ENCODE data around the gene PTPRA.
A peak's percentile ranks its signal among the peaks of the same experiment; 100 is the strongest.

PTPRA gene

GRCh38 chr20:2946988-2947961 lies 74.0 kb downstream of the PTPRA start:
- no peak for DNase-seq

DNA sequence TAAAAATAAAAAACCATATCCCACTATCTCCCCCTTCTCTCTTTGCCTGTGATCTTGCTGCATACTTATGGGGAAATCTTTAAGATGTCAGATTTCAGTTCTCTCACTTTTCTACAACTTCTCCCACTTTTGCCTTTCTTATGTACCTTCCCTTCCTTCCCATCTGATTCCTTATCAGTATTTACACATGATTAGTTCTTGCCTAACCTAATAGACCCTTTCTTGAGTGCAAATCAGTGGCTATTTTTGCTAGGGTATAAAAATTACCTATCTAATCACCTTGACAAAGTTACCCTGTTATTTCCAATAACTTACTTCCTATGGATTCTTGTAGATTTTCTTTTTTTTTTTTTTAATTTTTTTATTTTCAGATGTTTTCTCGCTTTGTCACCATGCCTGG lies 75.7 kb downstream of the PTPRA start:
- DNase-seq, result no peak

- DNase-seq, result no peak
These were observed 79.5 kb downstream of the PTPRA start for GRCh38 chr20:2952766-2953165.

DNA sequence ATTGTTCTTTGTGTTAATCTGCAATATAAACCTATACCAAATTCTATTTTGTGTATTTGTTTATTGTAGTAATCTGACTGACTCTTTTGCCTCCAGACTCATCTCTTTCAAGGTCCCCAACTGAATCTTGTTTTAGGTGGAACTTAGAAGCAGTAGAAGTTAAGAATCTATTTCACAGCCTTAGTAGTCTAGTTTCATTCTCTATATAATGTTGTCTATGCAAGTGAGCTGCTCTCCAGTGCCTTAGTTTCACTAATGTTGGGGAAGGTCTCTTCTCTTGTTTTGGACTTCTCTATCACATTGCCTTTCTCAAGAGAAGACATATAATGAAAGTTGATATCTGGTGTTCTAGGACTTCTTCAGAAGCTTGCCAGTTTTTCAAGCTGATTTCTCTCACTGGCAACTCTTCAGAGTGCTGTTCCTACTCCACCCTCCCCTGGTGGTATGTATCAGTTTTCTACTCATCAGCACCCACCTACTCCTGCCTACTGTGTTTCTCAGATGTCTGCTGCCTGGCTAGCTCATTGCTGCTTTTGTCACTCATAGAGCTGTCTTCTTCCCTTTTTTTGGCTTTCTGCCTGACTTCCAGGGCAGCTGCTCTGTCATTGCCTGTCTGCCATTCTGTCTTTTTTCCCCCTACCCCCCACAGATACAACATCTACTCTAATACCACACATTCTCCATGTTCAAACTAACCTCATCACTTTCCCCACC lies 82.1 kb downstream of the PTPRA start:
- no peak for DNase-seq

- no peak for DNase-seq
These were observed 83.2 kb downstream of the PTPRA start for GRCh38 chr20:2956480-2956879.

- DNase-seq, result no peak
These were observed 94.6 kb downstream of the PTPRA start for GRCh38 chr20:2967841-2968240.

GRCh38 chr20:2972126-2972525 lies 98.8 kb downstream of the PTPRA start:
- no peak for DNase-seq

- no peak for DNase-seq
These were observed 100.3 kb downstream of the PTPRA start for GRCh38 chr20:2973574-2973973.

GRCh38 chr20:2978519-2978918 lies 105.2 kb downstream of the PTPRA start:
- DNase-seq, result no peak

- no peak for DNase-seq
These were observed 108.4 kb downstream of the PTPRA start for GRCh38 chr20:2981646-2982045.

GRCh38 chr20:2983508-2983907 lies 110.2 kb downstream of the PTPRA start:
- DNase-seq, result no peak

DNA sequence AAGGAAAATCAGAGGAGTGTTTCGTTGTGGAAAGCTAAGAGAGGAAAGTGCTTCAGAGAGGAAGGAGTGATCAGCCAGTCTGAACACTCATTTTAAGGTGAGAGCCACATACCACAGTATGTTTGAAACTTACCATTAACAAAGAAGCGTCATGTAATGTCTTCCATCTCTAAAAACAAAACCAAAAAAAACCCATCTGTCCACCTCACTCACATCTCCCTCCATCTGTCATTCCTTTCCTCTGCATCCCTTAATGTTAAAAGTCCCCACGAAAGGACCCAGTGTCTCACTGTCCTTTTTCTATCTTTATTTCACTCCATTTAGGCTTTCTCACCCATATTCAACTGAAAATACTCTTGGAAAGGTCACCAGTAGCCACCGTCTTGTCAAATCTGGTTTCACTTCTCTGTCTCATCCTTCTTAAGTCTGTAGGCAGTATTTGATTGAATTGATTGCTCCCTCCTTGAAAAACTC lies 110.8 kb downstream of the PTPRA start:
- DNase-seq, result no peak

DNA sequence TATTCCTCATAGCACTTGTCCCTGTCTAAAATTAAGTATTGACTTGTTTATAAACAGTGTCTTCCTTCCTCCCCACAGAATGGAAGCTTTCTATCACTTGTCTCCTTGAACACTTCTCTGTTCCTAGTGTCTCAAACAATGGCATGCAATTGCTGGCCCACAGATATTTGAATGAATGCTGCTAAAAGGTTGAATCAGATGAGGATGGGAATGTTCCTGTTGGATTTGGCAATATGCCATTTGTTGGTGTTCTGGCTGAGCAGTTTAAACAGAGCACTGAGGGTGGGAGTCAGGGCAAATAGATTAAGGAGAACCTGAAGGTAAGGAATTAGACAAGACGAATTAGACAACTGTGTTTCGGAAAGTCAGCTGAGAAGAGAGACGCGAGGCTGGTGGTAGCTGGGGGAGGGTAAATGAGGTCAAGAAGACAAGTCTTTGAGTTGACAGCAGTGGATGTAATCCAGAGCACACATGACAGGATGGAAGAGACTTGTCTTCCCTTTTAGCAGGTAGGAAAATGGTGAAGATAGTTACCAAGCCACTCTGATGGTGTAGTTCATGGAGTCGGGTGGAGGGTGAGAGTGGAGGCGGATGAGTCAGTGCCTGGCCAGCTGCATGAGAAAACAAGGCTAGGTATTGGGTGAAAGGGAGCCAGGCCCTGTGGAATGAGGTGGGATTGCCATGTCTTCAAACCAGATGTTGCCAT lies 111.8 kb downstream of the PTPRA start:
- no peak for DNase-seq

GRCh38 chr20:2986466-2986865 lies 113.2 kb downstream of the PTPRA start:
- no peak for DNase-seq

GRCh38 chr20:2987861-2988260 lies 114.6 kb downstream of the PTPRA start:
- DNase-seq, result no peak

GRCh38 chr20:2991532-2991931 lies 118.3 kb downstream of the PTPRA start:
- DNase-seq, result peak; percentile 74

DNA sequence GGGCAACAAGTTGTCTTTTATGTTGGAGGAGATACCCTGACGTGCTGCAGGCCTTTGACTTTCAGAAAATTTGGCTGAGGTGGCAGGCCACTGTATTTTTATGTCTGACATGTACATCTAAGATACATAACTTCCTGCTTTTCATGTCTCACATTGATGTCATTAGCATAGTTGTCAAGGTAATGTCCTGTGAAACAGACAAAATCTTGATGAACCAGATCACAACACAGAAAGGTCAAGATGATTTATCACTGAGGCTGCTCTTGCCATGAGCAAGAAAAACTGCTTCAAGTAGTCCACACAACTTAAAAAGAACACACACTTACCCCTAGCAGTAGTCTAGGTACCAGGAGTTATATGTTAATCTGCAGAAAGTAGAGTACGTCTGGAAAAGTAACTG lies 120.0 kb downstream of the PTPRA start:
- no peak for DNase-seq

DNA sequence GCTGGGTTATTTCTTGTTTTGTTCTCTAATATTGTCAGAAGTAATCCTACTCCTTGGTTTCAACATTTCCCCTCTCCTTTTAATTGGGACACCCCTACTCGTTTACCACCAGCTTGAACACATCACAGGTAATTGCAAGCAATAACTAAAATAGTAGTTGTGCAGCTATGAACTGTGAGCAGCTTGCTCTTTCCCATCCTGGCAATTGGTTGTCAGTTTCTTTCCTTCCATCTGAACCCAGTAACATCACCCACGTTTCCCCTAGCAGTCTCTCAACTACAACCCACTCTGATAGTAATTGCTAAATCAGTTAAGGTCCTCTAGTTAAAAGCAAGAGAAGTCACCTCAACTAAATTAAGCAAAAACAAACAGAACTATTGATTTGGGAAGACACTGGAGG lies 122.5 kb downstream of the PTPRA start:
- DNase-seq, result no peak

DNA sequence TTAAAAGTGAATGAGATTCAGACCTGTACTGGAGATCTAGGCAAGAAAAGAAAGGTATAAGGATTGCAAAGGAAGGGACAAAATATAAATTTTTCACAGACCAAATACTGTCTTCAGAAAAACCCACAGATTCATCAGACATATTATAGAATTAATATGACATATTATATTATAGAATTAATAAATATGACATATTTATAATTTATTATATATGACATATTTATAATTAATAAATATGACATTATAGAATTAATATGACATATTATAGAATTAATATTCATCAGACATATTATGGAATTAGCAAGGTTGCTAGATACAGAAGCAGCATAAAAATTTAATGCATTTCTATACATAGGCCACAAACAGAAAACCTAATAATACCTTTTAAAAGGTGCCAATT lies 125.4 kb downstream of the PTPRA start:
- no peak for DNase-seq

DNA sequence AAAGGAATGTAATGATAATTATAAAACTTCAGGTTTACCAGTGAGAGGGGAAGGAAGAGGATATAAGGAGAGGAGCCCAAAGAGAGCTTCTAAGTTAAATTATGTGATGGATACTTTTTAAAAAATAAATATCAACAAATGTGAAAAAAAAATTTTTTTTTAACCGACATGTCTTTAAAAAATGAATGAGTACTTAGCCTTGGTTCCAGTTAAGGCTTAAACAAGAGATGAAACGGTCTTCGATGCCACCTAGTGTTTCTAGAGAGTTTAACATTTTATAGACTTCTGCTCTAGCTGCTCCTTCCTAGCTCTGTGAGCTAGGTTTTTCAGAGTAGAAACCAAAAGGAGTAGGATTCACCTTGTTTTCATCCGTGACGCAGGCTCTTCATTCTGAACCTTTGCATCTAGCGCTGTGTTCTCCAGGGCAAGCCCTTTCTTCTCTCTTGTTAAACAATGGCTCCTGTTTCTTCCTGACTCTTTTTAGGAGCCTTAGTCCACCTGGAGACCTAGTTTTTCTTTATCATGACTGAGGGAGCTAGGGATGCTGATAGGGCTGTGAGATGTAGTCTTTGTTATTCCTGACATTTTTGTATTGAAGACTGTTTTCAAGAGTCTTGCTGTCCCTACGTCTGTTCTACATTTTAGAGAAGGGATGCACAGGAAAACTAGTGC lies 127.7 kb downstream of the PTPRA start:
- DNase-seq, result peak; percentile 84

DNA sequence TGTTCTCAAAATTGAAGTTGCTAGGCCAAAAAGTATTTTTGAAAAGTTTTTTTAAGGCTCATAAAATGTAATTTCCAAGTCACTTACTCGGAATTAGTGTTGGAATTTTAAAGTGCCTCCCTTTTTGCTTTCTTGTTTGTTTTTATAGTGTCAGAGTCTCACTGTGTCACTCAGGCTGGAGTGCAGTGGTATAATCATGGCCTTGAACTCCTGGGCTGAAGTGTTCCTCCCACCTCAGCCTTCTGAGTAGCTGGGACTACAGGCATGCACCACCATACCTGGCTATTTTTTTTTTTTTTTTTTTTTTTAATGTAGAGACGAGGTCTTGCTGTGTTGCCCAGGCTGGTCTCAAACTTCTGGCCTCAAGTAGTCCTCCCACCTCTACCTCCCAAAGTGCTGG lies 130.1 kb downstream of the PTPRA start:
- no peak for DNase-seq

DNA sequence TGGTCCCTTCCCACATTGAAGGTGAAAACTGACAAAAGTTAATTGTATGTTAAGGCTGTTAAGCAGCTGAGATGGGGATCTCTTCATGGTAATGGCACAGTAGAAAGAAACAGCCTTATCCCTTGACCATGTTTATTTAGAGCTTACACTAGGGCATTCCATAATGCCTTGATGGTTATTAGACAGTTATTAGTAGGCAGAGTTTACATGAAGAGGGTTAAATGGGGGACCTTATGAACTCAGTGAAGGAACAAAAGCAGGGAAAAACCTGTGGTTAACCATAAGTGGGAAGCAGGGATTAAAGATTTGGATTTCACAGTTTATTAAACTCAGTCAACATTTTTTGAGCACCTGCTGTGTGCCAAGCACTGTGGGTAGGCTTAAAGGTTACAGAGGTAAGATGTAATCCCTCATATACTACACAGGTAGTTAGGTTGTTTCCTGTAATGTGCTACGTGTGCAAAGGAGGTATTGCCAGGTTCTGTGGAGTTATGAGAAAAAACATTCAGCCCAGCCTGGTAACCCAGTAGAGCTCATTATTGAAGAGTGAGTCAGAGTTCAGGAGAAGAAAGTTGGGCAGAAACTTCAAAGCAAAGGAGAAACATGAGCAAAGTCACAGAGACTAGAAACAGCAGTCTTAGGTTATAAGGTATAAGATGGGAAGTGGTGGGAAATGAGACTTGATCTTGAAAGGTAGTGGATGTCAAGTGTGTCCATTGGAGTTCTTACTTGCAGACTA lies 137.9 kb downstream of the PTPRA start:
- peak; percentile 34 for DNase-seq

All from DMS53 (cell line).